ENCODE data around the gene PPP1CB.
"Not testable (repeated sequence)": the region's sequence is repeated elsewhere in the genome, so short reads cannot be mapped to it uniquely, and the experiment has no call there.

The PPP1CB gene

GRCh38 chr2:28751252-28751955 is at the start of gene PPP1CB:
TSS of gene PPP1CB (plus strand) at chr2:28751830. CDS start at chr2:28752125, 295 bp downstream.
- DNase-seq: peak; percentile 95

GRCh38 chr2:28702415-28702861 is 49.2 kb upstream of the PPP1CB start:
- no peak for DNase-seq

- DNase-seq: no peak
These were observed 48.8 kb upstream of the PPP1CB start for GRCh38 chr2:28702878-28703277.

- no peak for DNase-seq
These were observed 47.0 kb upstream of the PPP1CB start for GRCh38 chr2:28704621-28705020.

GRCh38 chr2:28705751-28706440 is 45.7 kb upstream of the PPP1CB start:
- no peak for DNase-seq

DNA sequence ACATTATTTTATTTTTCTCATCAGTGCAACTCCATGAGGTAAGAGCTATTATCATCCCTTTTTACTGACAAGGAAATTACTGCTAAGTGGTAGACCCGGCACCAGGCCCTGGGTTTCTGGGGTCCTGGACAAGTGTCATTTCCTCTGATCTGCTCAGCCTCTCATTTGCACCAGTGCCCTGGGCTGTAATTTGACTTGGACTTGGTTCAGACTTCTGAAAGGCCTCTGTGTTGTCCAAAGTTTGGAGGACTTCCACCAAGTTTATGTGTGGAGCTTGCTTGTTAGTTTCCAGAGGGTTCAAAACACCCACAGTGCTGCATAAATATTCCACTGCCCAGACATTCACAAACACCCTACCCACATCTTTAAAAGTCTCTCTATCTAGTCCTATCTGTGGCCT is 44.0 kb upstream of the PPP1CB start:
- no peak for DNase-seq

GRCh38 chr2:28709101-28709500 is 42.5 kb upstream of the PPP1CB start:
- DNase-seq: peak; percentile 39

DNA sequence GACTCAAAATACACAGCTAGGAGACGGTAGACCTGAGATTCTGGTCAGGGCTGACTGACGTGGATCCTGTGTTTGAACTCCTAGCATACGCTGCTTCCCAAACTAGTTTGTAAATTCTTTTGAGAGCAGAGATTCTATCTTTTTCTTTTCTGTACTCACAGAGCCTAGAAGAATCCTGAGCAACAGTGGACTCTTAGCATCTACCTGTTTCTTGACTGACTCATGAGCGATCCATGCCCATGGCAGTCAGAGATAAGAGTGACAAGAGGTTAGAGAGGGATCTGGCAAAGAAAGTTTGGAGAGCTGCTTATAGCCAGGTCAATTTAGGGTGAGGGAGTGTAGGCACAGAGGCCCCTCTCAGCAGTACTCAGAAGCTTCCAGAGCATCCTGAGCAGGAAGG is 41.1 kb upstream of the PPP1CB start:
- DNase-seq: no peak

GRCh38 chr2:28713577-28714298 is 37.9 kb upstream of the PPP1CB start:
- DNase-seq: no peak

GRCh38 chr2:28716265-28716865 is 35.3 kb upstream of the PPP1CB start:
- peak; percentile 52 for DNase-seq

DNA sequence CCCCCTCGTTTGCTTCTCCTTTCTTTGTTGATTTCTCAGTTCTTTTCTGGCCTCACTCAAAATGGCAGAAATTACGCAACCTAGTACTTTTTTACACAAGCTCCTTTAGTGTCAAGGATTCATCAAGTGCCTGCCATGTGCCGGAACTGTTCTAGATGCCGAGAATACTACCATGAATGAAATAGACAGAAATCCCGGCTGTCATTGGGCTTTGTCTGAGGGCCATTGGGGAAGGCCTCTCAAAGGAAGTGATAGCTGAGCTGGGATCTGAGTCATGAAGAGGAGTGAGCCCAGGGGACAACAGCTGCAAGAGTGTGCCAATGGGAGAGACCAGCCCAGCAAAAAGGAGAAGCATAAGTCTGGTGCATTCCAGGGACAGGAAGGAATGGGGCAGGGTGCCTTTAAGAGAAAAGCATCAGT is 34.3 kb upstream of the PPP1CB start:
- DNase-seq: no peak

- DNase-seq: no peak
These were observed 31.3 kb upstream of the PPP1CB start for GRCh38 chr2:28720345-28720744.

DNA sequence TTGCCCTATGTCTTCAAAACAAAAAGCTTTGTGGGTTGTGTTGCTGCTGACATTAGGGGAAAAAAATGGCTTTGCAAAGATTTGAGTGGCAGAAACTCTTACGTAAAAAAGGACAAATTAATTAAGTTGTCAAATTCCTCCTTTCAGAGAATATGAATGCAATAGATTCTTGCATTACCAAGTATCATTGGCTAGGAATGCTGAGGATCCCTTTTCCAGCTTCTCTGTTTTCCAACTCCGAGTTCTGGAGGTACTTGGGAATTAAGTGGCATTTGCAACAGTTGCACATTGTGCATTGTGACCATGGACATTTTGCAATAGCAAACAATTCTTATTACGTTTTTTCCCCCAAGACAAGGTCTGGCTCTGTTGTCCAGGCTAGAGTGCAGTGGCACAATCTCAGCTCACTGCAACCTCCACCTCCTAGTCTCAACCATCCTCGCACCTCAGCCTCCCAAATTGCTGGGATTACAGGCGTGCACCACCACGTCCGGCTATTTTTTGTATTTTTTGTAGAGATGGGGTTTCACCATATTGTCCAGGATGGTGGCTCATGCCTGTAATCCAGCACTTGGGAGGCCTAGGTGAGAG is 29.9 kb upstream of the PPP1CB start:
- DNase-seq: no peak

DNA sequence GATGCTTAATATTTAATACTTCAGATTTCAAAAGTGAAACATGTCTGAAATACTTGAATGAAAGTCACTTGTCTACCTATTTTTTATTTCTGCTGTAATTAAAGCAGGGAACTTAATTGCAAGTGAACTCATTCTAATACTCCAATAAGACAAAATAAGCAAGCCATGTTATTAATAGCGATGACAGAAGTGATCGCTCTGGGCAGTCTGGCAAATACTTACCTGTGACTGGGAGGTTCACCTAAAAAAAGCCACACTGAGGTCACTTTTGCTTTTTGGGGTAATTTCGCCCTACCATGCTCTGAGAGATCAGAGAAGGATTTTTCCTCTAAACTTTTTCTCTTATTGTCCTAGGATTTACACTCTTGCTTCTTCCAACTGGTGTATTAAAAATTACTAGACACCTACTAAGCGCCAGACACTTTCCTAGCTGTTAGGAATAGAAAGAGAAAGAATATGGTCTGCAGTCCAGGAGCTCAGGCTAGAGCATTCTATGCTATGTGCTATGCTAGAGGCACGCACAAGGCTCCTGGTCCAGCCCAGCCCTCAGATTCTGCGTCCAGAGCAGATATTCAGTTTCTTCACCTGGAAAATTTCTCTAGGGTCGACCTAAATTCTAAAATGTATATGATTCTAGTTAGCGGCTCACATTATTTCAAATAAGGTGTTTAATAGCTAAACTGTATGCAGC is 26.5 kb upstream of the PPP1CB start:
- DNase-seq: no peak

GRCh38 chr2:28726177-28726576 is 25.5 kb upstream of the PPP1CB start:
- no peak for DNase-seq

GRCh38 chr2:28729698-28730097 is 21.9 kb upstream of the PPP1CB start:
- no peak for DNase-seq

GRCh38 chr2:28730641-28731146 is 20.9 kb upstream of the PPP1CB start:
- DNase-seq: no peak

DNA sequence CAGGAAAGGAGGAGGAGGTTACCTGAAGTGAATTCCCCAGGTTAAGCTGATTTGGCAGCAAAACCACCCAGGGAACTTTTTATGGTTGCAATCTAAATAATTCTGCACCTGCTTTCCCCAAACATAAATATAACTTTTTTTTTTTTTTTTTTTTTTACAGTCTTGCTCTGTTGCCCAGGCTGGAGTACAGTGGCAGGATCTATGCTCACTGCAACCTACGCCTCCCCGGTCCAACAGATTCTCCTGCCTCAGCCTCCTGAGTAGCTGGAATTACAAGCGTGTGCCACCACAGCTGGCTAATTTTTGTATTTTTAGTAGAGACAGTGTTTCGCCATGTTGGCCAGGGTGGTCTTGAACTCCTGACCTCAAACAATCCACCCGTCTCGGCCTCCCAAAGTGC is 16.1 kb upstream of the PPP1CB start:
- DNase-seq: no peak

GRCh38 chr2:28736034-28736433 is 15.6 kb upstream of the PPP1CB start:
- no peak for DNase-seq

- DNase-seq: no peak
These were observed 14.0 kb upstream of the PPP1CB start for GRCh38 chr2:28737655-28738054.

DNA sequence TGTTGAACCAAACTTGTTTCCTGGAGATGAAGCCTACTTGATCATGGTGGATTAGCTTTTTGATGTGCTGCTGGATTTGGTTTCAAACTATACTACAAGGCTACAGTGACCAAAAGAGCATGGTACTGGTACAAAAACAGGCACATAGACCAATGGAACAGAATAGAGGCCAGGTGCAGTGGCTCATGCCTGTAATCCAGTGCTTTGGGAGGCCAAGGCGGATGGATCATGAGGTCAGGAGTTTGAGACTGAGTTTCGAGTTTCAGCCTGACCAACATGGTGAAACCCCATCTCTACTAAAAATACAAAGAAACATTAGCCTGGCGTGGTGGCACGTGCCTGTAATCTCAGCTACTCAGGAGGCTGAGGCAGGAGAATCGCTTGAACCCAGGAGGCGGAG is 9.0 kb upstream of the PPP1CB start:
- not testable (repeated sequence) for DNase-seq

GRCh38 chr2:28745225-28745624 is 6.4 kb upstream of the PPP1CB start:
- no peak for DNase-seq

All from NCI-H146 (cell line).